Muscle of leg (tissue), 11 donors: ENCODE data around the gene TBC1D22A. TPM values are rescaled to one million over a fixed set of nuclear protein-coding genes. Genes with fewer than 3 reads are reported as not detected.
"Not testable (repeated sequence)": the region's sequence is repeated elsewhere in the genome, so short reads cannot be mapped to it uniquely, and the experiment has no call there.

Source experiments
- DNase-seq: peaks from one replicate; pipeline ENCODE4 v3.0.0; 2013
- H3K27ac ChIP-seq: one replicate; pipeline ENCODE4 v1.5.1; 2013; ENCODE audit warnings: mild to moderate bottlenecking, low read length, control low read depth
- H3K27me3 ChIP-seq: one replicate; pipeline ENCODE4 v1.6.1; 2013; ENCODE audit warnings: low read length; ENCODE audit not compliant: control insufficient read depth, insufficient read depth
- H3K36me3 ChIP-seq: one replicate; pipeline ENCODE4 v1.6.1; 2013; ENCODE audit warnings: low read length; ENCODE audit not compliant: control insufficient read depth, insufficient read depth
- H3K4me1 ChIP-seq: one replicate; pipeline ENCODE4 v1.6.1; 2013; ENCODE audit warnings: low read length; ENCODE audit not compliant: control insufficient read depth, insufficient read depth
- H3K4me3 ChIP-seq: one replicate; pipeline ENCODE4 v1.5.1; 2013; ENCODE audit warnings: low read length, control low read depth
- H3K9me3 ChIP-seq: replicated peaks from 2 replicates; pipeline ENCODE4 v1.6.1; 2013; ENCODE audit warnings: low read depth, low read length; ENCODE audit not compliant: control insufficient read depth
- WGBS: methylation state at CpG from one replicate; pipeline ENCODE4 v1.1.5; 2013; ENCODE audit warnings: missing lambda C conversion rate; ENCODE audit not compliant: insufficient coverage; 5-methylcytosine and 5-hydroxymethylcytosine counted together
- polyA plus RNA-seq, 8 donors: library from polyadenylated mRNA; unstranded; fragments of 120-200 nt; gene quantifications; one replicate each; pipeline versions ENCODE4 v1.2.1 to v1.2.3, GENCODE V29; 2013; ENCODE audit warnings: inconsistent platforms in 1 of 8, low replicate concordance in 1 of 8; ENCODE audit not compliant: insufficient read length in 8 of 8, insufficient read depth in 1 of 8
- total RNA-seq: library from RNA; stranded (reverse); fragments of 120-200 nt; gene quantifications from one replicate; pipeline ENCODE4 v1.2.4, GENCODE V29; 2013

The TBC1D22A gene
- total and polyA plus RNA-seq, 9 donors: 8.0 to 16.9 (median 15.6) TPM

GRCh38 chr22:46810856-46811786 is 48.7 kb downstream of the TBC1D22A start:
- Histone ChIP-seq H3K36me3 (peaks cover 25% of the 10 kb centered on the region), H3K27me3 (no peaks in the 10 kb centered on the region), H3K4me1 (no peaks in the 10 kb centered on the region), H3K27ac (no peak overlapping the region), H3K9me3 (peaks cover 4% of the 10 kb centered on the region), H3K4me3 (no peak overlapping the region)
- DNase-seq: no peak
- 94% methylated on average over 20 of the region's 21 CpGs for WGBS

- peaks cover 20% of the 10 kb centered on the region for H3K36me3 ChIP-seq
- H3K27me3 ChIP-seq: no peaks in the 10 kb centered on the region
- WGBS: 68% methylated on average over 3 of the region's 10 CpGs
- no peak overlapping the region for H3K27ac ChIP-seq
- H3K4me1 ChIP-seq: no peaks in the 10 kb centered on the region
- H3K9me3 ChIP-seq: peaks cover 4% of the 10 kb centered on the region
- DNase-seq: no peak
- H3K4me3 ChIP-seq: no peak overlapping the region
These were observed 49.7 kb downstream of the TBC1D22A start for GRCh38 chr22:46812034-46812605.

GRCh38 chr22:46812788-46813187 is 50.3 kb downstream of the TBC1D22A start:
- H3K27ac ChIP-seq: no peak overlapping the region
- H3K27me3 ChIP-seq: no peaks in the 10 kb centered on the region
- no peak overlapping the region for H3K4me3 ChIP-seq
- peaks cover 4% of the 10 kb centered on the region for H3K9me3 ChIP-seq
- DNase-seq: no peak
- H3K4me1 ChIP-seq: no peaks in the 10 kb centered on the region
- 66% methylated on average over 8 of the region's 13 CpGs for WGBS
- H3K36me3 ChIP-seq: peaks cover 15% of the 10 kb centered on the region

- no peak overlapping the region for H3K27ac ChIP-seq
- H3K4me1 ChIP-seq: no peaks in the 10 kb centered on the region
- no peak for DNase-seq
- WGBS: 77% methylated on average over 3 of the region's 9 CpGs
- H3K27me3 ChIP-seq: no peaks in the 10 kb centered on the region
- H3K4me3 ChIP-seq: no peak overlapping the region
- H3K9me3 ChIP-seq: peaks cover 2% of the 10 kb centered on the region
- peaks cover 12% of the 10 kb centered on the region for H3K36me3 ChIP-seq
These were observed 51.6 kb downstream of the TBC1D22A start for GRCh38 chr22:46813816-46814597.

GRCh38 chr22:46815132-46815531 is 52.7 kb downstream of the TBC1D22A start:
- Histone ChIP-seq H3K27ac (no peak overlapping the region), H3K9me3 (no peaks in the 10 kb centered on the region), H3K36me3 (peaks cover 6% of the 10 kb centered on the region), H3K4me1 (no peaks in the 10 kb centered on the region), H3K27me3 (no peaks in the 10 kb centered on the region), H3K4me3 (no peak overlapping the region)
- WGBS: 92% methylated on average over 9 of the region's 12 CpGs
- no peak for DNase-seq

GRCh38 chr22:46815559-46815895 is 53.1 kb downstream of the TBC1D22A start:
- no peaks in the 10 kb centered on the region for H3K4me1 ChIP-seq
- no peak for DNase-seq
- no peak overlapping the region for H3K4me3 ChIP-seq
- no peaks in the 10 kb centered on the region for H3K9me3 ChIP-seq
- no peaks in the 10 kb centered on the region for H3K27me3 ChIP-seq
- WGBS: 84% methylated on average over 4 of the region's 5 CpGs
- H3K36me3 ChIP-seq: peaks cover 6% of the 10 kb centered on the region
- H3K27ac ChIP-seq: no peak overlapping the region

GRCh38 chr22:46815896-46816731 is 53.7 kb downstream of the TBC1D22A start:
- 86% methylated on average over 9 of the region's 15 CpGs for WGBS
- DNase-seq: no peak
- no peak overlapping the region for H3K27ac ChIP-seq
- H3K27me3 ChIP-seq: no peaks in the 10 kb centered on the region
- H3K9me3 ChIP-seq: no peaks in the 10 kb centered on the region
- no peaks in the 10 kb centered on the region for H3K4me1 ChIP-seq
- H3K4me3 ChIP-seq: no peak overlapping the region
- peaks cover 2% of the 10 kb centered on the region for H3K36me3 ChIP-seq

- not testable (repeated sequence) for H3K36me3 ChIP-seq, H3K9me3 ChIP-seq, H3K27ac ChIP-seq, H3K27me3 ChIP-seq, DNase-seq, H3K4me1 ChIP-seq, H3K4me3 ChIP-seq
- WGBS: no CpG with 5 or more reads among the region's 4 CpGs
These were observed 54.9 kb downstream of the TBC1D22A start for GRCh38 chr22:46817390-46817789.

GRCh38 chr22:46823248-46823647 is 60.8 kb downstream of the TBC1D22A start:
- DNase-seq: no peak
- 95% methylated on average over 8 of the region's 8 CpGs for WGBS
- H3K36me3 ChIP-seq: peaks cover 14% of the 10 kb centered on the region
- no peak overlapping the region for H3K4me3 ChIP-seq
- no peak overlapping the region for H3K27ac ChIP-seq
- H3K4me1 ChIP-seq: no peaks in the 10 kb centered on the region
- no peaks in the 10 kb centered on the region for H3K9me3 ChIP-seq
- no peaks in the 10 kb centered on the region for H3K27me3 ChIP-seq
